ENCODE measurements around the gene TSPAN14. TPM values are rescaled to one million over a fixed set of nuclear protein-coding genes. Genes with fewer than 3 reads are reported as not detected.

Gene TSPAN14
- polyA plus RNA-seq, 3 donors = 123 to 160 (median 146) TPM

DNA sequence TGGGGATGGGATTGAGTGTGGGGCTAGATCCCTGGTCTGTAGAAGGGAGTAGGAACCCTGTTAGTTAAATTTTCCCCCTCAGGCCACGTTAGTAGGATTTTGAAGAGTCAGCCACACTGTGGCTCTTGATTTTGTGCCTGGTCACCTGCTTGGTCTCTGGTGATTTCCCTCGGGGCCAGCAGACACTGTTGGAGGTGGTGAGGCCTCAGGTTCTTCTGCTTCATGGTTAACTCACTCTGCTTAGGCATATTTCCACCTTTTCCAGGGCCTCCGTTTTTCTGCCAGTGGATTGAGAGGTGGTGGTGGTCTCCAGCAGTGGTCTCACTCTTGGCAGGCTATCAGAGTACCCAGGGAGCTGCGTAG, 4.1 kb downstream of the TSPAN14 start:
- Histone ChIP-seq H2AFZ (ENCODE audit: insufficient read depth, low read depth, low read length, poor library complexity, severe bottlenecking) (no peak overlapping the region), H3K4me3 (replicated peaks in 1 of 3; ENCODE audit: low read depth in 2 of 3, low read length in 3 of 3) (peak overlapping the region in 1 of 3 experiments; percentile 96), H3K79me2 (ENCODE audit: insufficient read depth, low read length) (peaks cover 91% of the 10 kb centered on the region), H3K9ac (ENCODE audit: insufficient read depth, low read length, poor library complexity, severe bottlenecking) (peak overlapping the region; percentile 41), H3K36me3 (replicated peaks in 1 of 2; ENCODE audit: control insufficient read depth in 1 of 2, insufficient read depth in 2 of 2, low read length in 2 of 2) (peaks cover 0 to 9% of the 10 kb centered on the region in 2 donors), H3K27me3 (ENCODE audit: control insufficient read depth in 2 of 2, insufficient read depth in 2 of 2, low read length in 2 of 2) (no peaks in the 10 kb centered on the region), H3K27ac (ENCODE audit: low read depth in 1 of 2, low read length in 2 of 2) (peak overlapping the region; percentile 80 to 92), H4K20me1 (ENCODE audit: insufficient read depth, low read length) (peaks cover 89% of the 10 kb centered on the region), H3K4me1 (ENCODE audit: control insufficient read depth in 1 of 2, insufficient read depth in 2 of 2, low read length in 2 of 2) (peaks cover 85 to 86% of the 10 kb centered on the region in 2 donors), H3K9me3 (replicated peaks in 1 of 2; ENCODE audit: control insufficient read depth in 1 of 2, insufficient read depth in 1 of 2, low read length in 2 of 2) (no peaks in the 10 kb centered on the region), H3K4me2 (replicated peaks; ENCODE audit: extremely low read depth, low read length, poor library complexity, severe bottlenecking) (peak overlapping the region; percentile 93)
- H3K27ac Mint-ChIP-seq = peak overlapping the region; percentile 80 to 97 (median 95)
- peaks cover 0 to 3% (median 0%) of the 10 kb centered on the region in 7 donors for H3K9me3 Mint-ChIP-seq
- H3K4me3 Mint-ChIP-seq = peak overlapping the region; percentile 67 to 71
- H3K36me3 Mint-ChIP-seq = peaks cover 11 to 36% of the 10 kb centered on the region in 2 donors
- TF ChIP-seq, protein P1, sequence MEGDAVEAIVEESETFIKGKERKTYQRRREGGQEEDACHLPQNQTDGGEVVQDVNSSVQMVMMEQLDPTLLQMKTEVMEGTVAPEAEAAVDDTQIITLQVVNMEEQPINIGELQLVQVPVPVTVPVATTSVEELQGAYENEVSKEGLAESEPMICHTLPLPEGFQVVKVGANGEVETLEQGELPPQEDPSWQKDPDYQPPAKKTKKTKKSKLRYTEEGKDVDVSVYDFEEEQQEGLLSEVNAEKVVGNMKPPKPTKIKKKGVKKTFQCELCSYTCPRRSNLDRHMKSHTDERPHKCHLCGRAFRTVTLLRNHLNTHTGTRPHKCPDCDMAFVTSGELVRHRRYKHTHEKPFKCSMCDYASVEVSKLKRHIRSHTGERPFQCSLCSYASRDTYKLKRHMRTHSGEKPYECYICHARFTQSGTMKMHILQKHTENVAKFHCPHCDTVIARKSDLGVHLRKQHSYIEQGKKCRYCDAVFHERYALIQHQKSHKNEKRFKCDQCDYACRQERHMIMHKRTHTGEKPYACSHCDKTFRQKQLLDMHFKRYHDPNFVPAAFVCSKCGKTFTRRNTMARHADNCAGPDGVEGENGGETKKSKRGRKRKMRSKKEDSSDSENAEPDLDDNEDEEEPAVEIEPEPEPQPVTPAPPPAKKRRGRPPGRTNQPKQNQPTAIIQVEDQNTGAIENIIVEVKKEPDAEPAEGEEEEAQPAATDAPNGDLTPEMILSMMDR (IDR thresholded peaks at IDR 0.05) = no peak
- peak in 1 of 3 donors; percentile 11 for DNase-seq
- H3K4me1 Mint-ChIP-seq = peaks cover 82% of the 10 kb centered on the region
- intact Hi-C loops (cut with micrococcal nuclease) = loop anchor here in 1 of 2 donors (5.0 kb wide), 1 partner anchor 44 kb away; no protein-coding TSS in a partner anchor
- peaks cover 0 to 3% (median 2%) of the 10 kb centered on the region in 3 donors for H3K27me3 Mint-ChIP-seq (ENCODE audit: low read depth in 3 of 3)
- WGBS (ENCODE audit: insufficient coverage) = 100% methylated on average over 1 of the region's 4 CpGs

DNA sequence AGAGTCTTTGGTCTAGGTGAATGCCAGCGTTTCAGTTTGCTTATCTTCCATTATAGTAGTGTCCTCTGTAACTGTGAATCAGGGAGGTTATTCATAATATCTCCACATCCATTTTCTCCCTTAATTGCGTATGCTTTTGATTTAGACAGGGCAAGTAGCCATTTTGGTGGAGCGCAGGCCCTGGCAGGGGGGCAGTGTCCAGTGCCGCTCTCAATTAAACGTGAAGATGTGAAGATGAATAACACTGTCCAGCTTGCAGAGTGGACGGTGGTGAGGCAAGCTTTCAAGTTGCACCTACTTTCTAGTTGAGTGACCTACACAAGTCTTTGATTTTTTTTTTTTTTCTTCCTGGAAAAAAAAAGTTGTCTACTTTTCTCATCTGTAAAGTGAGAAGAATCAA, 4.5 kb downstream of the TSPAN14 start:
- peaks cover 15 to 40% of the 10 kb centered on the region in 2 donors for H3K36me3 Mint-ChIP-seq
- 76% methylated on average over 3 of the region's 6 CpGs for WGBS (ENCODE audit: insufficient coverage)

More for the DNA sequence above, 4.5 kb downstream of the TSPAN14 start:
- Mint-ChIP-seq H3K27me3 (ENCODE audit: low read depth in 3 of 3) (peaks cover 0 to 3% (median 2%) of the 10 kb centered on the region in 3 donors), H3K9me3 (peaks cover 0 to 3% (median 0%) of the 10 kb centered on the region in 7 donors), H3K27ac (peak overlapping the region; percentile 80 to 97 (median 95)), H3K4me3 (peak overlapping the region; percentile 71 to 86), H3K4me1 (peaks cover 82% of the 10 kb centered on the region)
- H3K4me1 ChIP-seq (ENCODE audit: control insufficient read depth in 1 of 2, insufficient read depth in 2 of 2, low read length in 2 of 2) = peaks cover 85 to 86% of the 10 kb centered on the region in 2 donors
- H3K27me3 ChIP-seq (ENCODE audit: control insufficient read depth in 2 of 2, insufficient read depth in 2 of 2, low read length in 2 of 2) = no peaks in the 10 kb centered on the region
- H3K36me3 ChIP-seq (replicated peaks in 1 of 2; ENCODE audit: control insufficient read depth in 1 of 2, insufficient read depth in 2 of 2, low read length in 2 of 2) = peaks cover 0 to 10% of the 10 kb centered on the region in 2 donors
- DNase-seq = no peak
- H3K79me2 ChIP-seq (ENCODE audit: insufficient read depth, low read length) = peaks cover 95% of the 10 kb centered on the region
- H3K4me2 ChIP-seq (replicated peaks; ENCODE audit: extremely low read depth, low read length, poor library complexity, severe bottlenecking) = peak overlapping the region; percentile 93
- intact Hi-C loops (cut with micrococcal nuclease) = loop anchor here in 1 of 2 donors (5.0 kb wide), 1 partner anchor 44 kb away; no protein-coding TSS in a partner anchor
- peak overlapping the region in 1 of 3 experiments; percentile 96 for H3K4me3 ChIP-seq (replicated peaks in 1 of 3; ENCODE audit: low read depth in 2 of 3, low read length in 3 of 3)
- H3K27ac ChIP-seq (ENCODE audit: low read depth in 1 of 2, low read length in 2 of 2) = peak overlapping the region; percentile 80 to 92
- no peak overlapping the region for H2AFZ ChIP-seq (ENCODE audit: insufficient read depth, low read depth, low read length, poor library complexity, severe bottlenecking)
- H4K20me1 ChIP-seq (ENCODE audit: insufficient read depth, low read length) = peaks cover 91% of the 10 kb centered on the region
- no peaks in the 10 kb centered on the region for H3K9me3 ChIP-seq (replicated peaks in 1 of 2; ENCODE audit: control insufficient read depth in 1 of 2, insufficient read depth in 1 of 2, low read length in 2 of 2)
- H3K9ac ChIP-seq (ENCODE audit: insufficient read depth, low read length, poor library complexity, severe bottlenecking) = peak overlapping the region; percentile 55
- TF ChIP-seq, protein P1 (IDR thresholded peaks at IDR 0.05) = no peak

All from CD14-positive monocyte (primary cell).